ENCODE results near the gene METTL13. TPM values are rescaled to one million over a fixed set of nuclear protein-coding genes. Genes with fewer than 3 reads are reported as not detected.

Gene METTL13
- total RNA-seq, 1 donor from 2014 or later, result 15.8 TPM

- Histone ChIP-seq H3K4me1 (peaks cover 37% of the 10 kb centered on the region), H3K27me3 (ENCODE audit: low read depth) (no peaks in the 10 kb centered on the region), H3K27ac (replicated peaks) (no peak overlapping the region), H3K9me3 (replicated peaks) (no peaks in the 10 kb centered on the region), H3K4me3 (no peak overlapping the region), H3K36me3 (peaks cover 12% of the 10 kb centered on the region)
- TF ChIP-seq CTCF (IDR thresholded peaks at IDR 0.05; ENCODE audit: borderline replicate concordance), result no peak
- intact Hi-C loops (cut with micrococcal nuclease), result loop anchor here (5.0 kb wide), 1 partner anchor 180 kb away; no protein-coding TSS in a partner anchor
- DNase-seq, result no peak
Observed at GRCh38 chr1:171802207-171802606, 20.7 kb downstream of the METTL13 start.

GRCh38 chr1:171803045-171803444 is 21.6 kb downstream of the METTL13 start:
- Histone ChIP-seq H3K4me1 (peaks cover 37% of the 10 kb centered on the region), H3K36me3 (peaks cover 4% of the 10 kb centered on the region), H3K9me3 (replicated peaks) (no peaks in the 10 kb centered on the region), H3K27me3 (ENCODE audit: low read depth) (no peaks in the 10 kb centered on the region), H3K27ac (replicated peaks) (peak overlapping the region; percentile 52), H3K4me3 (no peak overlapping the region)
- intact Hi-C loops (cut with micrococcal nuclease), result loop anchor here (5.0 kb wide), 1 partner anchor 179 kb away; no protein-coding TSS in a partner anchor
- no peak for TF ChIP-seq CTCF (IDR thresholded peaks at IDR 0.05; ENCODE audit: borderline replicate concordance)
- no peak for DNase-seq

GRCh38 chr1:171803461-171804022 is 22.1 kb downstream of the METTL13 start:
- Histone ChIP-seq H3K27me3 (ENCODE audit: low read depth) (no peaks in the 10 kb centered on the region), H3K4me1 (peaks cover 37% of the 10 kb centered on the region), H3K4me3 (no peak overlapping the region), H3K36me3 (no peaks in the 10 kb centered on the region), H3K27ac (replicated peaks) (no peak overlapping the region), H3K9me3 (replicated peaks) (no peaks in the 10 kb centered on the region)
- no peak for DNase-seq
- no peak for TF ChIP-seq CTCF (IDR thresholded peaks at IDR 0.05; ENCODE audit: borderline replicate concordance)
- intact Hi-C loops (cut with micrococcal nuclease), result loop anchor here (5.0 kb wide), 1 partner anchor 179 kb away; no protein-coding TSS in a partner anchor

GRCh38 chr1:171805395-171806115 is 24.1 kb downstream of the METTL13 start:
- peaks cover 37% of the 10 kb centered on the region for H3K4me1 ChIP-seq
- H3K36me3 ChIP-seq, result no peaks in the 10 kb centered on the region
- intact Hi-C loops (cut with micrococcal nuclease), result no loop called here
- H3K9me3 ChIP-seq (replicated peaks), result no peaks in the 10 kb centered on the region
- H3K27me3 ChIP-seq (ENCODE audit: low read depth), result no peaks in the 10 kb centered on the region
- H3K27ac ChIP-seq (replicated peaks), result peak overlapping the region; percentile 17
- no peak for DNase-seq
- TF ChIP-seq CTCF (IDR thresholded peaks at IDR 0.05; ENCODE audit: borderline replicate concordance), result no peak
- H3K4me3 ChIP-seq, result peak overlapping the region; percentile 28

GRCh38 chr1:171807556-171807955 is 26.1 kb downstream of the METTL13 start:
- Histone ChIP-seq H3K27ac (replicated peaks) (no peak overlapping the region), H3K36me3 (no peaks in the 10 kb centered on the region), H3K4me1 (peaks cover 27% of the 10 kb centered on the region), H3K9me3 (replicated peaks) (no peaks in the 10 kb centered on the region), H3K4me3 (no peak overlapping the region), H3K27me3 (ENCODE audit: low read depth) (no peaks in the 10 kb centered on the region)
- no peak for TF ChIP-seq CTCF (IDR thresholded peaks at IDR 0.05; ENCODE audit: borderline replicate concordance)
- intact Hi-C loops (cut with micrococcal nuclease), result no loop called here
- DNase-seq, result no peak

Measured in left ventricle myocardium inferior (tissue), 1 donor.